CD14-positive monocyte (primary cell): Measurements from ENCODE around the gene PPFIBP1. TPM values are rescaled to one million over a fixed set of nuclear protein-coding genes. Genes with fewer than 3 reads are reported as not detected.
A peak's percentile ranks its signal among the peaks of the same experiment; 100 is the strongest.

Experiments
- DNase-seq, 3 donors: peaks; one replicate each; pipeline ENCODE4 v3.0.0-alpha.2; 2011 to 2022
- H2AFZ ChIP-seq: 2 replicates; pipeline ENCODE4 v1.6.0; 2012; ENCODE audit warnings: mild to moderate bottlenecking, low read depth, low read length, inconsistent platforms; ENCODE audit not compliant: insufficient read depth, poor library complexity, severe bottlenecking
- H3K27ac ChIP-seq, 2 donors: 1 replicate in 1 of 2; 2 replicates in 1 of 2; pipeline ENCODE4 v1.5.1; 2012 to 2013; ENCODE audit warnings: low read length in 2 of 2, control low read depth in 1 of 2, inconsistent platforms in 1 of 2, low read depth in 1 of 2, mild to moderate bottlenecking in 1 of 2
- H3K27me3 ChIP-seq, 2 donors: one replicate each; pipeline versions ENCODE4 v1.6.0 to v1.6.1; 2011 to 2013; ENCODE audit warnings: low read length in 2 of 2; ENCODE audit not compliant: control insufficient read depth in 2 of 2, insufficient read depth in 2 of 2
- H3K36me3 ChIP-seq, 2 donors: replicated peaks in 1 of 2; 1 replicate in 1 of 2; 2 replicates in 1 of 2; pipeline versions ENCODE4 v1.5.1 to v1.6.1; 2012 to 2013; ENCODE audit warnings: low read length in 2 of 2, control low read depth in 1 of 2, inconsistent platforms in 1 of 2, mild to moderate bottlenecking in 1 of 2; ENCODE audit not compliant: insufficient read depth in 2 of 2, control insufficient read depth in 1 of 2
- H3K4me1 ChIP-seq, 2 donors: 1 replicate in 1 of 2; 2 replicates in 1 of 2; pipeline versions ENCODE4 v1.5.1 to v1.6.1; 2012 to 2013; ENCODE audit warnings: low read length in 2 of 2, control low read depth in 1 of 2, inconsistent platforms in 1 of 2, mild to moderate bottlenecking in 1 of 2, moderate library complexity in 1 of 2; ENCODE audit not compliant: insufficient read depth in 2 of 2, control insufficient read depth in 1 of 2
- H3K4me2 ChIP-seq: replicated peaks from 2 replicates; pipeline ENCODE3; 2012; ENCODE audit warnings: low read length, moderate library complexity, mild to moderate bottlenecking; ENCODE audit not compliant: poor library complexity, severe bottlenecking; ENCODE audit errors: extremely low read depth
- H3K4me3 ChIP-seq, 3 experiments: fragments of 200-600 bp in 1 of 3; sonication (generic) in 1 of 3; replicated peaks in 1 of 3; 1 replicate in 2 of 3; 2 replicates in 1 of 3; pipeline ENCODE4 v1.5.1; 2011 to 2013; ENCODE audit warnings: low read length in 3 of 3, mild to moderate bottlenecking in 3 of 3, control low read depth in 2 of 3, low read depth in 2 of 3, inconsistent platforms in 1 of 3, moderate library complexity in 1 of 3
- H3K79me2 ChIP-seq: 2 replicates; pipeline ENCODE4 v1.6.0; 2012; ENCODE audit warnings: mild to moderate bottlenecking, control low read depth, inconsistent platforms, low read length, moderate library complexity; ENCODE audit not compliant: insufficient read depth
- H3K9ac ChIP-seq: 2 replicates; pipeline ENCODE4 v1.6.0; 2017; ENCODE audit warnings: low read length, mild to moderate bottlenecking; ENCODE audit not compliant: insufficient read depth, poor library complexity, severe bottlenecking
- H3K9me3 ChIP-seq, 2 donors: replicated peaks in 1 of 2; 1 replicate in 1 of 2; 2 replicates in 1 of 2; pipeline versions ENCODE4 v1.5.1 to v1.6.1; 2012 to 2013; ENCODE audit warnings: low read length in 2 of 2, control low read depth in 1 of 2; ENCODE audit not compliant: control insufficient read depth in 1 of 2, insufficient read depth in 1 of 2
- H4K20me1 ChIP-seq: 2 replicates; pipeline ENCODE4 v1.6.0; 2012; ENCODE audit warnings: mild to moderate bottlenecking, low read length, control low read depth, moderate library complexity; ENCODE audit not compliant: insufficient read depth
- H3K27ac Mint-ChIP-seq, 7 donors: one replicate each; pipeline ENCODE4 v1.8.0; 2020; ENCODE audit warnings: mild to moderate bottlenecking in 7 of 7, mixed read lengths in 7 of 7, moderate library complexity in 6 of 7, inconsistent platforms in 2 of 7
- H3K27me3 Mint-ChIP-seq, 3 donors: one replicate each; pipeline ENCODE4 v1.8.0; 2021 to 2022; ENCODE audit warnings: low read depth in 3 of 3, mild to moderate bottlenecking in 3 of 3, mixed read lengths in 3 of 3, moderate library complexity in 3 of 3, inconsistent platforms in 1 of 3
- H3K36me3 Mint-ChIP-seq, 2 donors: one replicate each; pipeline ENCODE4 v1.8.0; 2020; ENCODE audit warnings: mixed read lengths in 2 of 2, inconsistent platforms in 1 of 2, mild to moderate bottlenecking in 1 of 2
- H3K4me1 Mint-ChIP-seq: one replicate; pipeline ENCODE4 v1.8.0; 2020; ENCODE audit warnings: mild to moderate bottlenecking, mixed read lengths
- H3K4me3 Mint-ChIP-seq, 2 donors: one replicate each; pipeline ENCODE4 v1.8.0; 2020; ENCODE audit warnings: mild to moderate bottlenecking in 2 of 2, mixed read lengths in 2 of 2, moderate library complexity in 1 of 2
- H3K9me3 Mint-ChIP-seq, 7 donors: one replicate each; pipeline ENCODE4 v1.8.0; 2020 to 2022; ENCODE audit warnings: mixed read lengths in 7 of 7, mild to moderate bottlenecking in 6 of 7, moderate library complexity in 6 of 7, inconsistent platforms in 2 of 7
- WGBS: methylation state at CpG from one replicate; pipeline ENCODE4 v1.1.5; 2013; ENCODE audit warnings: missing lambda C conversion rate; ENCODE audit not compliant: insufficient coverage; 5-methylcytosine and 5-hydroxymethylcytosine counted together
- intact Hi-C, 2 donors: fragments of 100-400 bp; cut with micrococcal nuclease; formaldehyde crosslinking; loops; one replicate each; pipeline versions ENCODE4 v1.15.0 to v1.15.1; 2023
- polyA plus RNA-seq, 3 donors: library from polyadenylated mRNA; depleted of rRNA in 1 of 3; unstranded in 2 of 3; stranded (reverse) in 1 of 3; fragments of 300-500 nt in 2 of 3; fragments of >200 nt in 1 of 3; fragmentation: Illumina TruSeq in 2 of 3; gene quantifications; 1 replicate in 2 of 3; 2 replicates in 1 of 3; pipeline ENCODE4 v1.2.3, GENCODE V29; 2012 to 2021
- TF ChIP-seq, protein P1 (sequence below): fragments of 200-600 bp; IDR thresholded peaks from one replicate; pipeline ENCODE4 v1.8.0; 2022; ENCODE audit warnings: antibody characterized with exemption, mild to moderate bottlenecking

Gene PPFIBP1
- polyA plus RNA-seq, 3 donors, result 0.25 to 0.79 (median 0.53) TPM

- TF ChIP-seq, protein P1, sequence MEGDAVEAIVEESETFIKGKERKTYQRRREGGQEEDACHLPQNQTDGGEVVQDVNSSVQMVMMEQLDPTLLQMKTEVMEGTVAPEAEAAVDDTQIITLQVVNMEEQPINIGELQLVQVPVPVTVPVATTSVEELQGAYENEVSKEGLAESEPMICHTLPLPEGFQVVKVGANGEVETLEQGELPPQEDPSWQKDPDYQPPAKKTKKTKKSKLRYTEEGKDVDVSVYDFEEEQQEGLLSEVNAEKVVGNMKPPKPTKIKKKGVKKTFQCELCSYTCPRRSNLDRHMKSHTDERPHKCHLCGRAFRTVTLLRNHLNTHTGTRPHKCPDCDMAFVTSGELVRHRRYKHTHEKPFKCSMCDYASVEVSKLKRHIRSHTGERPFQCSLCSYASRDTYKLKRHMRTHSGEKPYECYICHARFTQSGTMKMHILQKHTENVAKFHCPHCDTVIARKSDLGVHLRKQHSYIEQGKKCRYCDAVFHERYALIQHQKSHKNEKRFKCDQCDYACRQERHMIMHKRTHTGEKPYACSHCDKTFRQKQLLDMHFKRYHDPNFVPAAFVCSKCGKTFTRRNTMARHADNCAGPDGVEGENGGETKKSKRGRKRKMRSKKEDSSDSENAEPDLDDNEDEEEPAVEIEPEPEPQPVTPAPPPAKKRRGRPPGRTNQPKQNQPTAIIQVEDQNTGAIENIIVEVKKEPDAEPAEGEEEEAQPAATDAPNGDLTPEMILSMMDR, result no peak
- H2AFZ ChIP-seq, result peak overlapping the region; percentile 64
These were observed 26.0 kb downstream of the PPFIBP1 start for GRCh38 chr12:27549801-27550652.

DNA sequence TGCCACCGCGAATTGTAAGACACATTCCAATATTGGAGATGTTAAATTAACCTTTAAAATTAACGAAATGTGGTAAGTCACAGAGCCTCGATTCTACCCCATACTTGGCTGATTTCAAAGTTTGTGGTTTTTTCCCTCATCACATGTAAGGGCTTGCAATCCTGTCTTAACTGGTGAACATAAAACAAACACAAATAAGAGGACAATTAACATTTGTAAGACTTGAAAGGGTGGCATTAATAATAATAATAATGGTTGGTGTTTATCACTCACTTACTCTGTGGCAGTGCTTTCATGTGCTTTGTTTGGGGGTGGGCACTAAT is 26.6 kb downstream of the PPFIBP1 start:
- no peak overlapping the region for H3K27ac ChIP-seq
- H3K4me2 ChIP-seq, result no peak overlapping the region
- no CpG with 5 or more reads among the region's 4 CpGs for WGBS
- no peak overlapping the region for H3K4me3 ChIP-seq
- Mint-ChIP-seq H3K9me3 (no peaks in the 10 kb centered on the region), H3K4me1 (peaks cover 37% of the 10 kb centered on the region), H3K4me3 (no peak overlapping the region), H3K27me3 (peaks cover 5 to 6% (median 6%) of the 10 kb centered on the region in 3 donors), H3K36me3 (no peaks in the 10 kb centered on the region), H3K27ac (no peak overlapping the region)
- H3K9me3 ChIP-seq, result no peaks in the 10 kb centered on the region
- peaks cover 0 to 2% of the 10 kb centered on the region in 2 donors for H3K27me3 ChIP-seq
- peaks cover 25 to 32% of the 10 kb centered on the region in 2 donors for H3K4me1 ChIP-seq
- H4K20me1 ChIP-seq, result no peaks in the 10 kb centered on the region
- no peaks in the 10 kb centered on the region for H3K79me2 ChIP-seq
- no peak for DNase-seq
- intact Hi-C loops, result no loop called here
- no peak overlapping the region for H3K9ac ChIP-seq
- TF ChIP-seq, protein P1, result no peak
- no peak overlapping the region for H2AFZ ChIP-seq
- H3K36me3 ChIP-seq, result no peaks in the 10 kb centered on the region

More at GRCh38 chr12:27549801-27550652, 26.0 kb downstream of the PPFIBP1 start:
- Histone ChIP-seq H4K20me1 (no peaks in the 10 kb centered on the region), H3K4me2 (peak overlapping the region; percentile 72), H3K4me3 (peak overlapping the region in 1 of 3 experiments; percentile 62), H3K27ac (peak overlapping the region; percentile 76 to 78), H3K4me1 (peaks cover 23 to 26% of the 10 kb centered on the region in 2 donors), H3K9me3 (no peaks in the 10 kb centered on the region), H3K79me2 (no peaks in the 10 kb centered on the region), H3K36me3 (no peaks in the 10 kb centered on the region), H3K27me3 (peaks cover 0 to 2% of the 10 kb centered on the region in 2 donors), H3K9ac (peak overlapping the region; percentile 46)
- H3K4me3 Mint-ChIP-seq, result peak overlapping the region; percentile 6 to 87
- 0% methylated on average over 5 of the region's 12 CpGs for WGBS
- no peaks in the 10 kb centered on the region for H3K36me3 Mint-ChIP-seq
- DNase-seq, result peak; percentile 82 to 89 (median 82)
- peaks cover 31% of the 10 kb centered on the region for H3K4me1 Mint-ChIP-seq
- H3K27ac Mint-ChIP-seq, result peak overlapping the region; percentile 66 to 92 (median 82)
- intact Hi-C loops, result no loop called here
- peaks cover 5 to 6% (median 6%) of the 10 kb centered on the region in 3 donors for H3K27me3 Mint-ChIP-seq
- H3K9me3 Mint-ChIP-seq, result no peaks in the 10 kb centered on the region
